HCT116 (cell line): ENCODE measurements around the gene TASP1. TPM values are rescaled to one million over a fixed set of nuclear protein-coding genes. Genes with fewer than 3 reads are reported as not detected.
"Not testable (repeated sequence)": the region's sequence is repeated elsewhere in the genome, so short reads cannot be mapped to it uniquely, and the experiment has no call there.

Experiments
- ATAC-seq: fragments of 200-7000 bp; cut with Tn5 transposase; 2 replicates; pipeline ENCODE4 v1.9.1; 2020; ENCODE audit warnings: mild to moderate bottlenecking, moderate library complexity
- BruUV-seq: library from RNA; stranded (reverse); fragments of 400-500 nt; replicated peaks from 2 replicates; lab custom pipeline; 2021; lab: Mats Ljungman, UMichigan
- CTCF ChIA-PET: fragments of 300-600 bp; sonication (Branson Sonifier 250); formaldehyde crosslinking; loops from one replicate; lab custom pipeline; 2021; ENCODE audit warnings: antibody characterized with exemption; lab: Charles Lee
- POLR2A ChIA-PET: fragments of 300-600, 350-600 bp; sonication (Branson Sonifier 250); formaldehyde crosslinking; loops from one replicate; lab custom pipeline; 2021; ENCODE audit warnings: antibody characterized with exemption; lab: Charles Lee
- RAD21 ChIA-PET, 2 experiments: fragments of 300-600 bp; sonication (Branson Sonifier 250); formaldehyde crosslinking; loops; one replicate each; lab custom pipeline; 2023; ENCODE audit warnings: low total read pairs in 2 of 2; ENCODE audit not compliant: uncharacterized antibody in 2 of 2, unreplicated experiment in 2 of 2, low non-redundant PET in 1 of 2; lab: Charles Lee
- DNase-seq: peaks from one replicate; pipeline ENCODE4 v3.0.0-alpha.2; 2010; ENCODE audit warnings: low read depth, low spot score
- H2AFZ ChIP-seq: fragments of 200-600 bp; shearing (Covaris generic), sonication (generic); 2 replicates; pipeline ENCODE4 v1.6.1; 2017; ENCODE audit warnings: low read depth, mixed run types, mixed read lengths, antibody characterized with exemption, low read length; ENCODE audit not compliant: poor library complexity, severe bottlenecking
- H3K27ac ChIP-seq: 2 replicates; pipeline ENCODE4 v1.5.1; 2012; ENCODE audit warnings: low read depth, low read length
- H3K27me3 ChIP-seq: fragments of 200-600 bp; sonication (generic); 2 replicates; pipeline ENCODE4 v1.6.1; 2016; ENCODE audit warnings: mixed run types, low read length, mixed read lengths; ENCODE audit not compliant: insufficient read depth
- H3K36me3 ChIP-seq, 2 experiments: fragments of 200-500 bp in 1 of 2; fragments of 200-600 bp in 1 of 2; sonication (Bioruptor generic) in 1 of 2; sonication (generic) in 1 of 2; 2 replicates each; pipeline versions ENCODE4 v1.5.1 to v1.6.1; 2014 to 2016; ENCODE audit warnings: low read length in 2 of 2, inconsistent platforms in 1 of 2, mixed read lengths in 1 of 2, mixed run types in 1 of 2; ENCODE audit not compliant: insufficient read depth in 2 of 2, control insufficient read depth in 1 of 2
- H3K4me1 ChIP-seq, 2 experiments: fragments of 200-600 bp in 1 of 2; sonication (generic) in 1 of 2; 2 replicates each; pipeline versions ENCODE4 v1.5.1 to v1.6.1; 2012 to 2017; ENCODE audit warnings: low read length in 2 of 2, inconsistent platforms in 1 of 2, mild to moderate bottlenecking in 1 of 2, mixed read lengths in 1 of 2, mixed run types in 1 of 2, moderate library complexity in 1 of 2; ENCODE audit not compliant: insufficient read depth in 2 of 2, control insufficient read depth in 1 of 2
- H3K4me2 ChIP-seq: fragments of 200-600 bp; sonication (generic); 2 replicates; pipeline ENCODE4 v1.6.1; 2017; ENCODE audit warnings: mixed run types, low read length, mixed read lengths
- H3K4me3 ChIP-seq, 2 experiments: fragments of 200-600 bp in 1 of 2; sonication (generic) in 1 of 2; replicated peaks in 1 of 2; 2 replicates each; pipeline ENCODE4 v1.5.1; 2011 to 2016; ENCODE audit warnings: low read length in 2 of 2, control low read depth in 1 of 2, low read depth in 1 of 2, mild to moderate bottlenecking in 1 of 2, mixed read lengths in 1 of 2, mixed run types in 1 of 2
- H3K79me2 ChIP-seq: fragments of 200-600 bp; sonication (generic); 2 replicates; pipeline ENCODE4 v1.6.1; 2017; ENCODE audit warnings: mild to moderate bottlenecking, mixed run types, low read length, moderate library complexity, mixed read lengths; ENCODE audit not compliant: insufficient read depth
- H3K9ac ChIP-seq: fragments of 200-600 bp; sonication (generic); 2 replicates; pipeline ENCODE4 v1.6.1; 2016; ENCODE audit warnings: low read length, mixed read lengths
- H3K9me2 ChIP-seq: fragments of 200-600 bp; sonication (generic), shearing (Covaris generic); 2 replicates; pipeline ENCODE4 v1.6.1; 2017; ENCODE audit warnings: mixed run types, mild to moderate bottlenecking, moderate library complexity; ENCODE audit not compliant: insufficient read depth
- H3K9me3 ChIP-seq, 2 experiments: fragments of 200-500 bp in 1 of 2; fragments of 200-600 bp in 1 of 2; sonication (Bioruptor generic) in 1 of 2; sonication (generic) in 1 of 2; 2 replicates each; pipeline ENCODE4 v1.6.1; 2014 to 2017; ENCODE audit warnings: low read length in 2 of 2, mixed read lengths in 2 of 2, inconsistent platforms in 1 of 2, low read depth in 1 of 2, mild to moderate bottlenecking in 1 of 2, mixed run types in 1 of 2, moderate library complexity in 1 of 2; ENCODE audit not compliant: control insufficient read depth in 1 of 2, insufficient read depth in 1 of 2
- H4K20me1 ChIP-seq: fragments of 200-600 bp; sonication (generic), shearing (Covaris generic); 2 replicates; pipeline ENCODE4 v1.6.1; 2017; ENCODE audit warnings: mixed run types, mild to moderate bottlenecking, moderate library complexity; ENCODE audit not compliant: insufficient read depth
- CTCF ChIP-seq, 3 experiments: fragments of 200-600 bp in 1 of 3; sonication (generic) in 1 of 3; IDR thresholded peaks in 2 of 3; conservative IDR thresholded peaks in 1 of 3; 2 replicates each; pipeline ENCODE4 v1.5.1; 2012 to 2017; ENCODE audit warnings: low read depth in 2 of 3, low read length in 2 of 3, antibody characterized with exemption in 1 of 3, borderline replicate concordance in 1 of 3, control low read depth in 1 of 3, mild to moderate bottlenecking in 1 of 3, mixed read lengths in 1 of 3, mixed run types in 1 of 3, moderate library complexity in 1 of 3; ENCODE audit not compliant: insufficient read depth in 1 of 3
- ELF1 ChIP-seq: IDR thresholded peaks from 2 replicates; pipeline ENCODE4 v1.6.1; 2012; ENCODE audit warnings: low read depth, borderline replicate concordance
- EZH2 ChIP-seq: fragments of 200-600 bp; sonication (generic); IDR thresholded peaks from 2 replicates; pipeline ENCODE4 v1.6.1; 2017; ENCODE audit warnings: antibody characterized with exemption, mixed run types
- MAX ChIP-seq: IDR thresholded peaks from 2 replicates; pipeline ENCODE4 v1.6.1; 2012
- RAD21 ChIP-seq: IDR thresholded peaks from 2 replicates; pipeline ENCODE4 v1.6.1; 2012; ENCODE audit warnings: low read depth, mild to moderate bottlenecking
- SIN3A ChIP-seq: IDR thresholded peaks from 2 replicates; pipeline ENCODE4 v1.6.1; 2012; ENCODE audit warnings: low read depth
- SP1 ChIP-seq: IDR thresholded peaks from 2 replicates; pipeline ENCODE4 v1.6.1; 2012; ENCODE audit warnings: low read depth
- YY1 ChIP-seq: IDR thresholded peaks from 2 replicates; pipeline ENCODE4 v1.6.1; 2011; ENCODE audit warnings: low read length, low read depth, moderate library complexity, mild to moderate bottlenecking; ENCODE audit not compliant: insufficient replicate concordance; ENCODE audit errors: extremely low read depth
- ZFX ChIP-seq: fragments of 450-650 bp; IDR thresholded peaks from 2 replicates; pipeline ENCODE4 v1.6.1; 2017
- ZNF274 ChIP-seq: fragments of 200-500 bp; sonication (Bioruptor generic); IDR thresholded peaks from 2 replicates; pipeline ENCODE4 v1.6.1; 2014; ENCODE audit warnings: mild to moderate bottlenecking, low read depth, low read length, inconsistent platforms
- intact Hi-C: fragments of 100-400 bp; cut with micrococcal nuclease; formaldehyde crosslinking; loops from 2 replicates; pipeline ENCODE4 v1.10.0; 2022
- total RNA-seq: library from RNA; stranded (reverse); gene quantifications from one replicate; pipeline ENCODE4 v1.2.1, GENCODE V29; 2021; ENCODE audit not compliant: unreplicated experiment

The TASP1 gene
- total RNA-seq, 1 experiment from 2014 or later = 19.1 TPM

GRCh38 chr20:13617585-13617984 lies 21.1 kb downstream of the TASP1 start:
- H3K79me2 ChIP-seq, intact Hi-C loops, RAD21 ChIA-PET, H3K4me2 ChIP-seq, H4K20me1 ChIP-seq, H3K27ac ChIP-seq, H3K36me3 ChIP-seq, DNase-seq, BruUV-seq, H3K4me3 ChIP-seq, H2AFZ ChIP-seq, H3K4me1 ChIP-seq, H3K9me3 ChIP-seq, CTCF ChIA-PET, POLR2A ChIA-PET, H3K27me3 ChIP-seq, H3K9ac ChIP-seq, H3K9me2 ChIP-seq, ATAC-seq: not testable (repeated sequence)

GRCh38 chr20:13616713-13617112 lies 22.0 kb downstream of the TASP1 start:
- intact Hi-C loops = not testable (repeated sequence)

GRCh38 chr20:13613917-13614316 lies 24.8 kb downstream of the TASP1 start:
- no peaks in the 10 kb centered on the region for H3K27me3 ChIP-seq
- H3K4me2 ChIP-seq = no peak overlapping the region
- ChIA-PET POLR2A (no interaction called here), CTCF (no interaction called here)
- H3K79me2 ChIP-seq = peaks cover 8% of the 10 kb centered on the region; the same call in 1 of the 2 replicates
- no peak overlapping the region for H3K9ac ChIP-seq
- no peaks in the 10 kb centered on the region; a peak in 1 of 4 replicates for H3K36me3 ChIP-seq
- no peaks in the 10 kb centered on the region for H3K9me2 ChIP-seq
- DNase-seq (no peak), ATAC-seq (no peak)
- H3K4me1 ChIP-seq = peaks cover 0 to 7% of the 10 kb centered on the region in 2 experiments; a peak in 1 of 4 replicates
- H2AFZ ChIP-seq = no peak overlapping the region
- no TSS peak for BruUV-seq
- H3K9me3 ChIP-seq = no peaks in the 10 kb centered on the region
- no peaks in the 10 kb centered on the region for H4K20me1 ChIP-seq
- no peak overlapping the region for H3K4me3 ChIP-seq
- TF ChIP-seq SP1 = no peak
- TF ChIP-seq YY1 = no peak
- TF ChIP-seq SIN3A = no peak
- no peak for TF ChIP-seq ZFX
- no peak for TF ChIP-seq ZNF274
- TF ChIP-seq EZH2 = no peak
- no peak for TF ChIP-seq ELF1
- TF ChIP-seq MAX = no peak
- TF ChIP-seq RAD21 = no peak
- no peak for TF ChIP-seq CTCF (IDR thresholded peaks at IDR 0.05 in 2 of 3, conservative IDR thresholded peaks at IDR 0.05 in 1 of 3; ENCODE audit: borderline replicate concordance in 1 of 3, insufficient read depth in 1 of 3, low read depth in 2 of 3, low read length in 2 of 3)
- TF ChIP-seq, all 23 proteins: peak for 0
- intact Hi-C loops = no loop called here
- no peak overlapping the region for H3K27ac ChIP-seq
- RAD21 ChIA-PET = no interaction called here

More at GRCh38 chr20:13616713-13617112, 22.0 kb downstream of the TASP1 start:
- DNase-seq, H4K20me1 ChIP-seq, BruUV-seq, H3K9me3 ChIP-seq, H3K4me3 ChIP-seq, H3K9me2 ChIP-seq, H3K4me2 ChIP-seq, H3K9ac ChIP-seq, POLR2A ChIA-PET, H3K79me2 ChIP-seq, H3K27me3 ChIP-seq, H3K4me1 ChIP-seq, H3K36me3 ChIP-seq, CTCF ChIA-PET, H3K27ac ChIP-seq, ATAC-seq, RAD21 ChIA-PET, H2AFZ ChIP-seq: not testable (repeated sequence)
